Thoracic aorta (tissue), 2 donors: ENCODE data around the gene DOK3. TPM values are rescaled to one million over a fixed set of nuclear protein-coding genes. Genes with fewer than 3 reads are reported as not detected.
A peak's percentile ranks its signal among the peaks of the same experiment; 100 is the strongest.

ENCODE experiments used
- ATAC-seq: fragments of 150-250 bp; one replicate; pipeline ENCODE4 v1.8.0; 2017; ENCODE audit warnings: low read depth; ENCODE audit not compliant: insufficient number of reproducible peaks, low FRiP score
- DNase-seq: peaks from one replicate; pipeline ENCODE4 v3.0.0-alpha.2; 2020; ENCODE audit warnings: low spot score
- H3K27ac ChIP-seq, 2 donors: fragments of 200-600 bp; sonication (generic); 1 replicate in 1 of 2; 2 replicates in 1 of 2; pipeline ENCODE4 v1.5.1; 2016; ENCODE audit warnings: mild to moderate bottlenecking in 2 of 2, moderate library complexity in 2 of 2
- H3K27me3 ChIP-seq: fragments of 200-600 bp; sonication (generic); replicated peaks from 2 replicates; pipeline ENCODE4 v1.6.0; 2016; ENCODE audit warnings: mild to moderate bottlenecking; ENCODE audit not compliant: insufficient read depth
- H3K36me3 ChIP-seq: fragments of 200-600 bp; sonication (generic); one replicate; pipeline ENCODE4 v1.5.1; 2016
- H3K4me1 ChIP-seq, 2 donors: fragments of 200-600 bp; sonication (generic); 1 replicate in 1 of 2; 2 replicates in 1 of 2; pipeline versions ENCODE4 v1.5.1 to v1.6.0; 2016; ENCODE audit warnings: low read depth in 2 of 2, mild to moderate bottlenecking in 1 of 2; ENCODE audit not compliant: control insufficient read depth in 1 of 2
- H3K4me3 ChIP-seq: fragments of 200-600 bp; sonication (generic); 2 replicates; pipeline ENCODE4 v1.5.1; 2016; ENCODE audit warnings: mild to moderate bottlenecking
- H3K9me3 ChIP-seq: fragments of 200-600 bp; sonication (generic); 2 replicates; pipeline ENCODE4 v1.5.1; 2016
- CTCF ChIP-seq: fragments of 200-600 bp; sonication (generic); IDR thresholded peaks from one replicate; pipeline ENCODE4 v1.5.1; 2019; ENCODE audit warnings: antibody characterized with exemption
- total RNA-seq, 2 donors: library from RNA; depleted of rRNA; stranded (reverse); fragments of >200 nt; gene quantifications; one replicate each; pipeline versions ENCODE4 v1.1.0 to v1.2.3, GENCODE V29; 2016

DOK3 gene
- total RNA-seq, 2 donors from 2014 or later = 20.5 to 35.6 TPM

DNA sequence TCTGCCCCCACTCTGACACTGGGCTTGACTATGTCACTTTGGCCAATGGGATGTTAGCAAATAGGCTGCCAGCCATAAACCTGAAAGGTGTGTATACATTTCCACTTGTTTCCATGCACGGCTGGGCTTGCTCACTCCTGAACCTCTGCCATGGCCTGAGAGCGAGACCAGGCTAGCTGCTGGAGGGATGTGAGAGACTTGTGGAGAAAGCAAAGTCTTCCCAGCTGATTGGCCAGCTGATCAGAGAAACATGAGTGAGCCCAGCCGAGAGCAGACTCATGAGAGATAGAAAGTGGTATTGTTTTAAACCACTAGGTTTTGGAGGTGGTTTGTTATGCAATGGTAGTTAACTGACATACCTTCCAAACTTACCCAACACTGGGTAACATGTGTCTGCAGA is 30.8 kb upstream of the DOK3 start:
- H3K4me1 ChIP-seq = peaks cover 50 to 92% of the 10 kb centered on the region in 2 donors
- no peaks in the 10 kb centered on the region for H3K27me3 ChIP-seq
- H3K36me3 ChIP-seq = peaks cover 8% of the 10 kb centered on the region
- DNase-seq (no peak), ATAC-seq (no peak)
- no peaks in the 10 kb centered on the region for H3K9me3 ChIP-seq
- no peak for TF ChIP-seq CTCF
- no peak overlapping the region for H3K4me3 ChIP-seq
- H3K27ac ChIP-seq = peak overlapping the region; percentile 83 to 88

GRCh38 chr5:177539411-177539810 is 29.8 kb upstream of the DOK3 start:
- peaks cover 15% of the 10 kb centered on the region for H3K36me3 ChIP-seq
- no peak for DNase-seq
- H3K4me1 ChIP-seq = peaks cover 51 to 92% of the 10 kb centered on the region in 2 donors
- H3K27me3 ChIP-seq = no peaks in the 10 kb centered on the region
- H3K9me3 ChIP-seq = no peaks in the 10 kb centered on the region
- no peak overlapping the region for H3K4me3 ChIP-seq
- peak; percentile 41 for ATAC-seq
- TF ChIP-seq CTCF = no peak
- H3K27ac ChIP-seq = peak overlapping the region; percentile 83 to 88

DNA sequence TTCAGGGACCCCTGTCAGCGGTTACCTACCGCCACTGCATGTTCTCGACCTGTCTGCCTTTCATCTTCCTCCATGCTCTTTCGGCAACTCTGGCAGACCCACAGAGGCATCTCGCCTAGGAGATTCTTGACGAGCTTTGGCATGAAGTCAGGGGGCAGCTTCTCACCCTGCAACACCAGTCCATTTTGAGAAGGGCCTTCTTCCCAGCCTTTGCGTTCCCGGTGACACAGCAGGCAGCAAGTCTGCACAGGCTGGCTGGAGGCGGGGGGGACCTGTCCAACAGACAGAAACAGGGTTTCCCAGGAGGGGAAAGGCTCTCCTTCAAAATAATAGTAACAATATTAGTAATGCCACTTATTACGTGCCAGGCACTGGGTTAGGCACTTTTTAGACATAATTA is 29.2 kb upstream of the DOK3 start:
- TF ChIP-seq CTCF = no peak
- H3K9me3 ChIP-seq = no peaks in the 10 kb centered on the region
- ATAC-seq (no peak), DNase-seq (no peak)
- peaks cover 46 to 92% of the 10 kb centered on the region in 2 donors for H3K4me1 ChIP-seq
- H3K27ac ChIP-seq = peak overlapping the region; percentile 83 to 88
- no peak overlapping the region for H3K4me3 ChIP-seq
- H3K36me3 ChIP-seq = peaks cover 18% of the 10 kb centered on the region
- no peaks in the 10 kb centered on the region for H3K27me3 ChIP-seq

DNA sequence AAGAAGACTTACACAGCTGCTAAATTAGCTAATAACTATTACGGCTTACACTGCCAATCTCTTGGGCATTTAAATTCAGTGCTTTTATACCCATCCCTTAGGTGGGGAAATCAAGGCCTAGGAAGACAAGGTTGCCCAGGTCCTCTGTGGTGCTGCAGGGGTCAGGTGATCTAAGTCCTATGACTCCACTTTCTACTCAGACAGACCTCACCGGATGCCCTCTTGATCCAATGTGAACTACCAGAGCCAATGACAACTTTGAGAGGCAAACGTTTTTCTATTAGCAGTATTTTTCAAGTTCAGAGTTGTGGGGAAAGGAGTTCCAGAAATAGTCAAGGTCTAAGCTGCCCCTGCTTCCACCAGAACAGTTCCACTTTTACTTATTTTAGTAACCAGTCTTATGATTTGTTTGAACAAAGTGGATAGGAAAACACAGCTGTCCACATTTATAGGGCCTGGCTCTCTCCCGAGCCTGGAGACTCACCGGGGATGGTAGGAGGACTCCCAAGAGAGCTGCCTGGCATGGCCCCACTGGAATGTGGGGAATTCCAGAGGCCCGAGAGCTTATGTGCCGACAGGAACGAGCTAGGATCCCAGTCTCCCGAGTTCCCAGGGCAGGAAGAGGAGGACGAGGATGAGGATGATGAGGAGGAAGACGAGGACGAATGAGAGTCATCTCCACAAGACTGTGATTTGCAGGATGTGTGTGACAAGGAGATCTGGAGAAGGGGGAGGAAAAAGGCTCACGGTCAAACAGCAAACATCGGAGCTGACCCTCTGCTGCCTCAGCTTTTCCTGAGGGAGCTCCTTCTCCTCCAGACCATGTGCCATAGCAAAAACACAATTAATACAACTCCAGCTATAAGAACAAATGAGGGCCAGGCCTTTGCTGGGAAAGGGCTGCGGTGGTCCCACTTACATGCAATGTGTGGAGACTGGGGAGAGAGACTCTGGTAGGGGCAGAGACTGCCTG is 28.0 kb upstream of the DOK3 start:
- H3K27ac ChIP-seq = peak overlapping the region; percentile 83 to 88

More for the DNA sequence above, 28.0 kb upstream of the DOK3 start:
- DNase-seq = peak; percentile 41
- peak overlapping the region; percentile 51 for H3K4me3 ChIP-seq
- H3K9me3 ChIP-seq = no peaks in the 10 kb centered on the region
- peak; percentile 74 for ATAC-seq
- H3K36me3 ChIP-seq = peaks cover 23% of the 10 kb centered on the region
- TF ChIP-seq CTCF = no peak
- no peaks in the 10 kb centered on the region for H3K27me3 ChIP-seq
- peaks cover 44 to 80% of the 10 kb centered on the region in 2 donors for H3K4me1 ChIP-seq
